Mesenchymal stem cell (in vitro differentiated cells and primary cell): Measurements from ENCODE around the gene PIANP.

Experiments used
- DNase-seq: peaks from one replicate; pipeline ENCODE4 v3.0.0-alpha.2; 2013
- H2AFZ ChIP-seq: one replicate; pipeline ENCODE4 v1.6.1; 2013; ENCODE audit warnings: low read depth, mild to moderate bottlenecking, control low read depth, inconsistent platforms, low read length, moderate library complexity
- H2AK5ac ChIP-seq: 2 replicates; pipeline ENCODE4 v1.6.1; 2013; ENCODE audit warnings: low read length, moderate library complexity, mild to moderate bottlenecking, inconsistent platforms; ENCODE audit not compliant: severe bottlenecking
- H2BK120ac ChIP-seq: one replicate; pipeline ENCODE4 v1.6.1; 2013; ENCODE audit warnings: low read depth, mild to moderate bottlenecking, inconsistent platforms, low read length, moderate library complexity
- H2BK12ac ChIP-seq, 2 experiments: one replicate each; pipeline ENCODE4 v1.6.1; 2013; ENCODE audit warnings: inconsistent platforms in 2 of 2, low read length in 2 of 2, mild to moderate bottlenecking in 2 of 2, moderate library complexity in 2 of 2, control low read depth in 1 of 2
- H2BK15ac ChIP-seq: one replicate; pipeline ENCODE4 v1.6.1; 2013; ENCODE audit warnings: mild to moderate bottlenecking, low read depth, inconsistent platforms; ENCODE audit not compliant: poor library complexity, severe bottlenecking
- H2BK5ac ChIP-seq: 2 replicates; pipeline ENCODE4 v1.6.1; 2013; ENCODE audit warnings: low read depth, mild to moderate bottlenecking, low read length, control low read depth, inconsistent platforms; ENCODE audit not compliant: poor library complexity, severe bottlenecking
- H3K14ac ChIP-seq, 2 experiments: one replicate each; pipeline ENCODE4 v1.6.1; 2013; ENCODE audit warnings: inconsistent platforms in 2 of 2, low read length in 2 of 2, control low read depth in 1 of 2, mild to moderate bottlenecking in 1 of 2, moderate library complexity in 1 of 2
- H3K18ac ChIP-seq, 2 experiments: one replicate each; pipeline ENCODE4 v1.6.1; 2013; ENCODE audit warnings: inconsistent platforms in 2 of 2, low read length in 2 of 2, control low read depth in 1 of 2, low read depth in 1 of 2, mild to moderate bottlenecking in 1 of 2
- H3K23ac ChIP-seq, 2 experiments: one replicate each; pipeline ENCODE4 v1.6.1; 2013; ENCODE audit warnings: inconsistent platforms in 2 of 2, low read length in 2 of 2, mild to moderate bottlenecking in 2 of 2, moderate library complexity in 2 of 2, control low read depth in 1 of 2
- H3K27ac ChIP-seq: 2 replicates; pipeline ENCODE4 v1.5.1; 2013; ENCODE audit warnings: mild to moderate bottlenecking, moderate library complexity, low read length, control low read depth, inconsistent platforms; ENCODE audit not compliant: poor library complexity, severe bottlenecking
- H3K27me3 ChIP-seq, 2 experiments: 2 replicates each; pipeline versions ENCODE4 v1.6.1 to v1.7.0; 2013; ENCODE audit warnings: low read length in 2 of 2, mild to moderate bottlenecking in 2 of 2, moderate library complexity in 2 of 2, control low read depth in 1 of 2, inconsistent platforms in 1 of 2; ENCODE audit not compliant: control insufficient read depth in 1 of 2, insufficient read depth in 1 of 2
- H3K36me3 ChIP-seq, 2 experiments: 2 replicates each; pipeline versions ENCODE4 v1.6.1 to v1.7.0; 2013; ENCODE audit warnings: low read length in 2 of 2, control low read depth in 1 of 2, inconsistent platforms in 1 of 2, low read depth in 1 of 2, mild to moderate bottlenecking in 1 of 2; ENCODE audit not compliant: insufficient read depth in 2 of 2, control insufficient read depth in 1 of 2
- H3K4ac ChIP-seq, 2 experiments: one replicate each; pipeline ENCODE4 v1.6.1; 2013; ENCODE audit warnings: inconsistent platforms in 2 of 2, low read length in 2 of 2, mild to moderate bottlenecking in 2 of 2, moderate library complexity in 2 of 2, control low read depth in 1 of 2, low read depth in 1 of 2
- H3K4me1 ChIP-seq: 2 replicates; pipeline ENCODE4 v1.6.1; 2013; ENCODE audit warnings: low read depth, low read length, control low read depth; ENCODE audit not compliant: control insufficient read depth, insufficient read depth
- H3K4me2 ChIP-seq: 2 replicates; pipeline ENCODE4 v1.6.1; 2013; ENCODE audit warnings: low read length, mild to moderate bottlenecking, inconsistent platforms; ENCODE audit not compliant: poor library complexity, severe bottlenecking
- H3K4me3 ChIP-seq, 2 experiments: 2 replicates each; pipeline versions ENCODE4 v1.5.1 to v1.7.0; 2013; ENCODE audit warnings: low read length in 2 of 2, mild to moderate bottlenecking in 2 of 2, control low read depth in 1 of 2, low read depth in 1 of 2; ENCODE audit not compliant: insufficient read depth in 1 of 2
- H3K79me1 ChIP-seq: replicated peaks from 2 replicates; pipeline ENCODE4 v1.6.1; 2013; ENCODE audit warnings: mild to moderate bottlenecking, control low read depth, low read length, inconsistent platforms; ENCODE audit not compliant: poor library complexity, severe bottlenecking
- H3K9ac ChIP-seq: 2 replicates; pipeline ENCODE4 v1.7.0; 2013; ENCODE audit warnings: mild to moderate bottlenecking, low read length, moderate library complexity
- H3K9me3 ChIP-seq: 2 replicates; pipeline ENCODE4 v1.7.0; 2013; ENCODE audit warnings: mild to moderate bottlenecking, low read length; ENCODE audit not compliant: control insufficient read depth
- H4K8ac ChIP-seq: one replicate; pipeline ENCODE4 v1.6.1; 2013; ENCODE audit warnings: inconsistent platforms, mild to moderate bottlenecking, low read length, moderate library complexity
- H4K91ac ChIP-seq: one replicate; pipeline ENCODE4 v1.6.1; 2013; ENCODE audit warnings: mild to moderate bottlenecking, low read length, inconsistent platforms
- WGBS: methylation state at CpG from one replicate; pipeline ENCODE4 v1.1.7; 2013; ENCODE audit warnings: mixed read lengths; 5-methylcytosine and 5-hydroxymethylcytosine counted together

The PIANP gene

GRCh38 chr12:6650832-6651231, 49.8 kb downstream of the PIANP start:
- H3K27me3 ChIP-seq, result peaks cover 0 to 4% of the 10 kb centered on the region in 2 experiments
- H3K18ac ChIP-seq, result no peak overlapping the region
- 96% methylated on average over 5 of the region's 8 CpGs for WGBS
- no peak overlapping the region for H3K4me3 ChIP-seq
- H2BK5ac ChIP-seq, result no peak overlapping the region
- no peak overlapping the region for H3K14ac ChIP-seq
- no peak overlapping the region for H3K27ac ChIP-seq
- no peak overlapping the region for H2AK5ac ChIP-seq
- DNase-seq, result no peak
- no peak overlapping the region for H2AFZ ChIP-seq
- no peak overlapping the region for H4K91ac ChIP-seq
- H3K4me1 ChIP-seq, result no peaks in the 10 kb centered on the region
- H3K36me3 ChIP-seq, result peaks cover 62 to 70% of the 10 kb centered on the region in 2 experiments
- no peak overlapping the region for H3K4me2 ChIP-seq
- H3K4ac ChIP-seq, result no peak overlapping the region
- no peak overlapping the region for H2BK12ac ChIP-seq
- no peak overlapping the region for H4K8ac ChIP-seq
- no peaks in the 10 kb centered on the region for H3K9me3 ChIP-seq
- H3K79me1 ChIP-seq, result peaks cover 5% of the 10 kb centered on the region
- H3K9ac ChIP-seq, result no peak overlapping the region
- H2BK120ac ChIP-seq, result no peak overlapping the region
- no peak overlapping the region for H2BK15ac ChIP-seq
- no peak overlapping the region for H3K23ac ChIP-seq

- no peak within 1 kb of the TSS for H3K18ac ChIP-seq
- H3K4ac ChIP-seq, result no peak within 1 kb of the TSS
- H2BK15ac ChIP-seq, result no peak within 1 kb of the TSS
- H2BK120ac ChIP-seq, result no peak within 1 kb of the TSS
- no peak within 1 kb of the TSS for H3K27ac ChIP-seq
- H3K4me1 ChIP-seq, result no peaks in the 10 kb centered on the region
- H4K91ac ChIP-seq, result no peak within 1 kb of the TSS
- peaks cover 2% of the 10 kb centered on the region for H3K79me1 ChIP-seq
- 23% methylated on average over 38 of the region's 38 CpGs for WGBS
- no peak within 1 kb of the TSS for H3K14ac ChIP-seq
- peak within 1 kb of the TSS; percentile 76 for H3K9ac ChIP-seq
- peaks cover 24% of the 10 kb centered on the region for H3K9me3 ChIP-seq
- H3K27me3 ChIP-seq, result peaks cover 0 to 4% of the 10 kb centered on the region in 2 experiments
- H3K4me3 ChIP-seq, result peak within 1 kb of the TSS in 1 of 2 experiments; percentile 77
- no peak within 1 kb of the TSS for H2AK5ac ChIP-seq
- H2AFZ ChIP-seq, result peak within 1 kb of the TSS; percentile 57
- no peak within 1 kb of the TSS for H2BK12ac ChIP-seq
- peaks cover 30 to 57% of the 10 kb centered on the region in 2 experiments for H3K36me3 ChIP-seq
- H4K8ac ChIP-seq, result peak within 1 kb of the TSS; percentile 52
- peak; percentile 34 for DNase-seq
- H2BK5ac ChIP-seq, result no peak within 1 kb of the TSS
- no peak within 1 kb of the TSS for H3K4me2 ChIP-seq
- no peak within 1 kb of the TSS for H3K23ac ChIP-seq
Measured at GRCh38 chr12:6647083-6647604, 53.5 kb downstream of the PIANP start, which contains the start of gene ACRBP. Gene ACRBP, minus strand, starts transcription at chr12:6647432. Its CDS starts 66 bp downstream, at chr12:6647366.

GRCh38 chr12:6646276-6647082, 54.1 kb downstream of the PIANP start:
- 82% methylated on average over 28 of the region's 28 CpGs for WGBS

GRCh38 chr12:6644903-6645302, 55.7 kb downstream of the PIANP start:
- 43% methylated on average over 5 of the region's 5 CpGs for WGBS
- Histone ChIP-seq H3K79me1 (no peaks in the 10 kb centered on the region), H3K4me1 (no peaks in the 10 kb centered on the region), H3K9ac (no peak overlapping the region), H2BK120ac (no peak overlapping the region), H2BK12ac (no peak overlapping the region), H3K4ac (no peak overlapping the region), H2AFZ (no peak overlapping the region), H3K23ac (no peak overlapping the region), H3K9me3 (peaks cover 40% of the 10 kb centered on the region), H3K14ac (no peak overlapping the region), H3K27ac (no peak overlapping the region), H3K4me2 (no peak overlapping the region), H4K8ac (no peak overlapping the region), H2AK5ac (no peak overlapping the region), H3K18ac (no peak overlapping the region), H3K4me3 (no peak overlapping the region), H2BK5ac (no peak overlapping the region), H3K36me3 (peaks cover 10 to 34% of the 10 kb centered on the region in 2 experiments), H4K91ac (no peak overlapping the region), H2BK15ac (no peak overlapping the region), H3K27me3 (peaks cover 5 to 20% of the 10 kb centered on the region in 2 experiments)
- DNase-seq, result no peak

More at GRCh38 chr12:6646276-6647082, 54.1 kb downstream of the PIANP start:
- Histone ChIP-seq H2BK12ac (no peak overlapping the region), H2BK5ac (no peak overlapping the region), H2BK15ac (no peak overlapping the region), H3K9me3 (peaks cover 31% of the 10 kb centered on the region), H4K8ac (peak overlapping the region; percentile 52), H3K27ac (no peak overlapping the region), H3K18ac (no peak overlapping the region), H4K91ac (no peak overlapping the region), H3K27me3 (peaks cover 0 to 6% of the 10 kb centered on the region in 2 experiments), H3K4ac (no peak overlapping the region), H3K79me1 (peaks cover 2% of the 10 kb centered on the region), H3K4me3 (peak overlapping the region in 1 of 2 experiments; percentile 77), H3K14ac (no peak overlapping the region), H2AK5ac (no peak overlapping the region), H3K4me2 (no peak overlapping the region), H3K9ac (peak overlapping the region; percentile 76), H3K4me1 (no peaks in the 10 kb centered on the region), H3K23ac (no peak overlapping the region), H2BK120ac (no peak overlapping the region), H3K36me3 (peaks cover 26 to 50% of the 10 kb centered on the region in 2 experiments), H2AFZ (peak overlapping the region; percentile 57)
- DNase-seq, result no peak
